NCI-H2081 (cell line): ENCODE measurements around the gene SFRP5.

ENCODE experiments used
- DNase-seq, 2 experiments: peaks; one replicate each; lab custom pipeline; 2025; lab: John Stamatoyannopoulos, UW

SFRP5 gene

DNA sequence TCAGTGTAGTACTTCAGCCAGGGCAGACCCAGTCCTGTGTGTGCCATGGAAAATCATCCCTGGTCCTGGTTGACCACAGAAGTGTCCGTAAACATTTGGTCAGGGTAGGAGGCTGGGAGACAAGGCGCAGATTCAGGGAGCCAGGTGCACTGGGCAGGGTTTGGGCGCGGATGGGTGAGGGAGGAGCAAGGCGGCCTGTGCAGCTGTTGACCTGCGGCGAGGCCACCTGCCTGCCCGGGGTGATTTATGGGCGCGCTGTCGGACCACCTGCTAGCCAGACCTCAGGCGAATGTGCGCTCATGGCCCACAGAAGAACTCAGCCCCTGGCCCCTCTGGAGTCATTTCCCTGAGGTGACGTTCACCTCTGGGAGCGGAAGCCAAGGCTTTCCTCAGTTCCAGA is 6.6 kb downstream of the SFRP5 start:
- no peak for DNase-seq

DNA sequence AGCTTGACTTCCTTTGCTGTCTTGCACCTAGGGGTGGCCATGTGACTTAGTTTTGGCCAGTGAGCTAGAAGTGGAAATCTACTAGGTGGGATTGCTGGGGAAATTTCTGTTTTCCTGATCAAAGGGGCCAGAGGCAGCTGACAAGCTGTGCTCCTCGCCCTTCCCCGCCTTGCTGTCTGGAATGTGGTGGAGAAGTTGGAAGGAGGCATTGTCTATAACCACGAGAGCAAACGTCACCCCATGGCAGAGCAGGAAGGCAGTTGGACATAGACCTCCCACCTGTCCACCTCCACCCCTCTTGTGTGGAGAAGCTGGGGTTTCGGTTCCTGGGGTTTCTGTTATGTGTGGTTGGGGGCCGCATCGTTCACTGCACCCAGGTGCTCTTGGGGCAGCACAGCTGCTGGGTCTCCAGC is 7.3 kb downstream of the SFRP5 start:
- DNase-seq: no peak

DNA sequence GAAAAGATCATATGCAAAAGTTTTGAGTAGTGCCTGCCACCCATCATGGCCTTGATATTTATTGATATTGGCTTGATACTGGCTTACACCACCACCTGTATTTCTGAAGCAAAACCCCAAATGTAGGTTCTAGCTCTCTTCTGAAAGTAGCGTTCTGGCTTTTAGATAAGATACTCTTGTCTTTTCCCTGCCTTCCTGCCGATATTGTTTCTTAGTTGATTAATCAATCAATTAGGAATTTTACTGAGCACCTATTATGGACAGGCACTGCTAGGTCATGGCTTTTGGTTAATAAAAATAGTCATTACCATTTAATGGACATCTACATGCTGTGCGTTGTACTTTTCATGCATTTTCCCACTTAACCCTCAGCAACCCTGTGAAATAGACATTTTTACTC is 7.9 kb downstream of the SFRP5 start:
- DNase-seq: no peak

DNA sequence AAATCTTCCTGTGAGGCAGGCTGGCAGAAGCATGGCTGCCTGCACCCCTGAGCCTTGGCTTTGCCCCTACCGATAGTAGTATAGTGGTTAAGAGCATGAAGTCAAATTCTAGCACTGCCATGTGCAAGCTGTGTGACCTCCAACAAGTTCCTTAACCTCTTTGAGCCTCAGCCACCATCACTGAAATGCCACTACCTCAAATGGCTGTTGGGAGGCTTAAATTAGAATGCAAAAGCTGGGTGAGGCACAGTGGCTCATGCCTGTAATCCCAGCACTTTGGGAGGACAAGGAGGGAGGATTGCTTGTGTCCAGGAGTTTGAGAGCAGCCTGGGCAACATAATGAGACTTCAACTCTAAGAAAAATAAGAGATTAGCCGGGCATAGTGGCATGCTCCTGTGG is 8.4 kb downstream of the SFRP5 start:
- no peak for DNase-seq

DNA sequence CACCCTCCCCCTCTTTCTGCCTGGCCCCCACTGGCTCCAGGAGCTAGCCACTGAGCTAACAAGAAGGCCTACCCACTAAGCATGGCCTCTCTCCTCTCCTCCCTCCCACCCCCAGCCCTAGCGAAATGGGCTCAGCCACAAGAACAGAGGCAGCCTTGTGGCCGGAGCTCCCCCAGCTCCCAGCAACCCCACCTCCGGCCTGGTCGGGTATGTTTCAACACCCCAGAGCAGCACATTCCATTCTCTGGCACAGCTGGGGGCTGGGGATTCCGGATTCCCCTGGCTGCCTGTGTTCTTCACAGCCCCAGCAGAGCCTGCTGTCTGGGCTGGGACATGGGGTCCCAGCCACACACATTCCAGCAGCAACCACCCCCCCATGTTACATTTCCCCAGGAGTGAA is 9.0 kb downstream of the SFRP5 start:
- no peak for DNase-seq

DNA sequence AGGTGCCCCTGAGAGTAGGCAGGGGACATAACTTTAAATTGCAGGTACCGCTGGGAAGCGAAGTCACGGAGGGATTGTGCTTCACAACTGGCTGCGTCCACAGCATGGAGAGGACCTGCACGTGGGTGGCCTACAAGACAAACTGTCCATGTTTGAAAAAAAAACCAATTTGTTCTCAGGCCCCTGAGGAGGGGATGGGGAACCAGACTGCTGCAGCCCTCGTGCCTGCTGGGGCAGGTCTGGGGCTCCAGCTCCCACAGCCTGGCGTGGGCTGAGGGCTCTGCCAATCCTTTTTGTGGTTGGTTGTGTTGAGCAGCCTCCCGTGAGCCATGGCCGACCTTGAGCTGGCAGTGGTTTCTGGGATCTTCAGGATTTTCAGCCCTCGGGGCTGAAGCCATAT is 9.7 kb downstream of the SFRP5 start:
- no peak for DNase-seq

DNA sequence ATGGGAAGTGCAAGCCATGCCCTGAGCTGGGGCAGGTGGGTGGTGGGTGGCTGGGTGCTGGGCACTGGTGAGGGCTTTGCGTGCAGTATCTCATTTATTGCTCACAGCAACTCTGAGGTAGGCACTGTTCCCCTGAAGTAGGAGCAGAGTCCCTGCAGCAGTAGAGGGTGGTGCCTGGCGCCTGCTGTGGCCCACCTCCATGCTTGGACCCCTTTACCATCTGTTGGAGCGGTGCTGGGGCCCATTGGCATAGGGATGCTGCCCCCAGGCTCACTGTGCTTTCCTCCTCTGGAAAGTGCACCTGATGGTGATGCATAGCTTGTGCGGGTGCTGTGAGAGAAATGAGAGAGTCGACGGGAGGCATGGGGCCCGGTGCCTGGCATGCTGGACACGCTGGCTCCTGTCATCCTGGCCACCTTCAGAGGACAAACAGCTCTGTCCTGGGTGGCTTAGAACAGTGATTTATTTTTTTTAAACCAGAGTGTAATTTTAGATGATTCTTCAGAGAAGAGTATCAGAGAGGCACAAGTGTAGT is 10.4 kb downstream of the SFRP5 start:
- no peak for DNase-seq

DNA sequence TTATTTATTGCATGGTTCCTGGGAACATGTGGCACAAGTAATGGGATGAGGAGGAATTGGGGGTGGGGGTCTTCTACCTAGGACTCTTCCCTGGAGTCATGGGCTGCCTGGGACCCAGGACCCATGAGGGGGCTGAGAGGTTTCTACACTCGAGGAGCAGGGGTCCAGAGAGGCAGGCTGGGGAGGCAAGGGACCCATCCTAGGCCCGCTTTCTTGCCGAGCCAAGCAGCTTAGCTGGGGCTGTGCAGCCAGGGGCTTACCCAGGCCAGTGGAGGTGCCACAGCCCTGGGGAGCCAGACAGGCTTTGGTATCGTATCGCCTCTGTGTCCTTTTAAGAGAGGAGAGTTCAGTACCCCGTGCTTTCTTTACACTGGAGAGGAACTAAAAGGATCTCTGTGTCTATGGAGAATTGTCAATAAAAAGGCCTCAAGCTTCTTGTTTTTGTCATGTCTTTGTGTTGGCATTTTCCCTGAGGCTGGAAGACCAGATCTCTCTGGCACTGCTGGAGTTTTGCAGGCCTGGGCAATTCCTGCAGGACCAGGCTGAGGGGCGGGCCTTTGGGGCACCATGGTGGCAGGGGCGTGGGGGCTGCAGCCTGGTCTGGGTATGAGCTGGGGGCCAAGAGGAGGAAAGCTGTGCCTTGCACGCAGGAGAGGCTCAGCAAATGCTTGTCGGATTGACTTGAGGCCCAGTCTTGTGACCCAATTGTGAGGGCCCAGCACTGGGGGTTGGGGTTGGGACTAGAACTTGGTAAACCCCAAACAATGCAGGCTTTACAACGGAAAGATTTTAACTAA is 11.1 kb downstream of the SFRP5 start:
- no peak for DNase-seq

DNA sequence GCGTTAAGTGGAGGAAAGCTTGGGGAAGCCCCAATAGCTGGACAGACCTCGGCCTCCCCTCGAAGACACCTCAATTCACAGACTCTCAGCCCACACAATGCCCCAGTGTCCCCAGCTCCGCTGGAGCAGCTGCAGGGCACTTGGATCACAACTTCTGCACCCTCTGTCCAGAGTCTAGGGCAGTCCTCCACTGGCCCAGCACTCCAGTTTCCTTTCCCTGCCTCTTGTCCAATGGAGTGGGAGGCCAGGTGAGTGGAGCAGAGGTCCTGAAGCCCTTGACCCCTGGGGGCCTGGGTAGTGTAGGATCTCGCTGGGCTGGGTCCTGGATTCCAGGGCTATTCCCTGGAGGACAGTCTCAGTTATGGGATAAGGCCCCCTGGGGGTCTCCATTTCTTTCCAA is 11.9 kb downstream of the SFRP5 start:
- DNase-seq: no peak

DNA sequence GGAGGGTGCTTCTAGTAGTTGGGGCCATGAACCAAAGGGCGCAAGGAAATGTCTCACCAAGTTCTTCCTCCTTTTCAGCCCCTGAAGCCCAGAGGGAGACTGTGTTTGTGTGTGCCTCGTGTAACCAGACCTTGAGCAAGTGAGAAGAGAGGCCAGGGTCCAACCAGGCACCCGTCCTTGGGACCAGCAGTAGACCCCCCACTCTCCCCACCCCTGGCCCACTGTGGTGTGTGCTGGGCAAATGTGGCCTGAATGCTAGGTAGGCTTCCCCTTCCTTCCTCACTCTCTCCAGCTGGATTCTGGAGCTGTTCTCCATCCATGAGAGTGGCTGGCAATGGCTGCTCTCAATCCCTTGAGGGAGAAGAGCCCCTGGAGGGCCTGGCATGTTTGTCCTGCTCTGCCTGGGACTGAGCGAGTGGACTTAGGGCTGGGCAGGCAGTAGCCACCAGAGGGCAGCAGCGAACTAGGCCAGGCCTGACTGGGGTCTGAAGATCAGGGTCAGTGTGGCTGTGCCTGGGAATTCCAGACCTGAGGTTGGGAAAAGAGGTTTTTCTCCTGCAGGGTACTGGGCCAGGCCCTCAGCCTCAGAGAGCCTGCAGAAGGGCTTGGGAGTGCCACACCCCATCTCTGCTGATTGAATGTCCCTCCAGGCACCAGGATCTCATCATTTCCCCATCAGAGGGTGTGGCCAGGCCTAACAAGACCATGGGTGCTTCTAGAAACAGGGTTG is 12.5 kb downstream of the SFRP5 start:
- peak; percentile 19 to 42 for DNase-seq

DNA sequence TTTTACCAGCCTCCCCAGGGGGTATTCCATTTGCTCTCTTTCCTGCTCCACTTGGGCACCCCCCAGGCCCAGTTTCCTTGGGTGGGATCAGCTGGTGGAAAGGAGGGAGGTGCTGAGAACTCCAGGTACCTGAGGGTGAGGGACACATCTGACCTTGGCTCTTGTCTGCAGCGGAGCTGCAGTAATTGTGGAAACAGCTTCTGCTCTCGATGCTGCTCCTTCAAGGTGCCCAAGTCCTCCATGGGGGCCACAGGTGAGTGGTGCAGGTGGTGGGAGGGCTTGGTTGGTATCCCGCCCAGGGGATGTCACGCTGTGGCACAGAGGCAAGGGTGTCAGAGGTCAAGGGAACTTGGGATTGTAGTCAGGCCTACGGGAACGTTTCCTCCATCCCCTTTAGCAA is 14.3 kb downstream of the SFRP5 start:
- DNase-seq: no peak

DNA sequence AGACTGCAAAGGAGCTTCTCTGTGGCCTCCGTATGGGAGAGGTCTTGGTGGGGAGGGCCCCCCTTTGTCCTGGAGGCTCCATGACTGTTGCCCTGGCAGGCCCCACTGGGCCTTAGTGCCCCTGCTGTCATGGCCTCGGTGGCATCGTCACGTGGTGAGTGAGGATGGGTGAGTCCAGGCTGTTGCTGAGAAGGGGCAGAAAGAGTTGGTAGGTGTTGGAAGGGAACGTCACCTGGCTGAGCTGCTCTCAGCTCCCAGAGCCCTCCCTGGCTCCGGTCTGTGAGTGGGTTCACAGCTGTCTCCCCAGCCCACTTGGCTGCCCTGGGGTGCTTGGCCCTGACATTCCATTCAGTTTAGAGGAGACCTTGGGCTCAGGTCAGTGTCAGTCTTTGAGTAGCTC is 16.1 kb downstream of the SFRP5 start:
- no peak for DNase-seq

DNA sequence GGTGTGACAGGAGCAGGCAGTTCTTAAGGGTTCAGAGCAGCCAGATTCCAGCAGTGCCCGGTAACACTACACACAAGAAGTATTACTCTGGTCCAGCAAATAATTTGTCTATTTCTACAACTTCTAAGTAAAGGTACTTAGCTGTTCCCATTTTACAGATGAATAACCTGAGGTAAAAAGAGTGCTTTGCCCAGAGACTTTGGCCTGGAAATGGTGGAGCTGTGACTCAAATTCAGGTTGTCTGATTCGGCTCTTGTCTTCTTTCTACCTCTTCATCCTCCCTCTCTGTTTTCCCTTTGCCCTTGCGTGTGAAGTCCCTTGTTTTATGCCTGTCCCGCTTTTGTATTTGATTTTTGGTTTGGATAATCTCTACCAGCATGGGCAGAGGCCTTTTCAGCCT is 17.1 kb downstream of the SFRP5 start:
- DNase-seq: no peak

DNA sequence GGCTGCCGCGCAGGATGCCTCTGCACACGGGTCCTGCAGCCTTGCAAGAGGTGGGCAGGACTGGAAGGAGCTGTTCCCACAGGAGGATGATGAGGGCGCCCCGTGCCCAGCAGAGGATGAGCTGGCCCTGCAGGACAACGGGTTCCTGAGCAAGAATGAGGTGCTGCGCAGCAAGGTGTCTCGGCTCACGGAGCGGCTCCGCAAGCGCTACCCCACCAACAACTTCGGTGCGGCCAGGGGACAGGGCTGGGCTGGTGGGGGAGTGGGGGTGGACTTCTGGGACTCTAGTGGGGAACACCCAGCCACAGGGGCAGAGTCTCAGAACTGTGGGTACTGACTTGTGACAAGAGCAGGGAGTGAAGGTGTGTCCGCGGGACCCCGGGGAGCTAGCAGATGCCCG is 18.8 kb downstream of the SFRP5 start:
- DNase-seq: no peak

DNA sequence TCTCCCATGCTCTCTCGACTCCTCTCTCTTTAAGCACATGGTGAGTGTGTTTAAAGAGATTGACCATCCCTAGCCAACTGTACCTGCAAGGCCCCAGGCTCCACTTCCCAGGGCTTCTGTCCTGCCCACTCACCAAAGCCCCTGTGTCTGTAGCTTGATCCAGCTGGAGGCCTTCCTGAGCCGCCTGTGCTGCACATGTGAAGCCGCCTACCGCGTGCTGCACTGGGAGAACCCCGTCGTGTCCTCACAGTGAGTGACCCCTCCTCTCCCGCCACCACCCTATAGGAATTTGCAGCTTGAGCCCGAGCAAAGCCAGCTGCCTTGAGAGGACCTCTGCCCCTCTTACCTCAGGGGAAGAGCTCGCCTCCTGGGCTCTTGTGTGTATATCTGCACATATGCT is 23.7 kb downstream of the SFRP5 start:
- DNase-seq: no peak

DNA sequence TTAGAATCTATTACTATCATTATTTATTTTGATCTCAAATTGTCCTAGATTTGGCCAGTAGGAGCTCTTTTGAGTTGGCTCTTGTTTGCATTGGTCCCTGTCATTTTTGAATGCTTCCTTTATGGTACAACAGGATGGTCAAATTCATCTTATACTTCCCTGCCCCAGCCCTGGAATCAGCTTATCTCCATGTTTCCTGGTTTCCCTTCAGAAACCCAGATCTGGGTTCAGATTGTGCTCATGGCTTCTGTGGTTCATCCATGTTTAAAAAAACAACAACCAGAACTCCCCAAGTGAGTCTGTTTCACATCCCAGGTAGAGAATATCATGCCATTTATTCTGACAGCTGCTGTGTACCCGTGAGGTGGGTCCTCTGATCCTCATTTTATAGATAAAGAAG is 24.2 kb downstream of the SFRP5 start:
- DNase-seq: no peak

DNA sequence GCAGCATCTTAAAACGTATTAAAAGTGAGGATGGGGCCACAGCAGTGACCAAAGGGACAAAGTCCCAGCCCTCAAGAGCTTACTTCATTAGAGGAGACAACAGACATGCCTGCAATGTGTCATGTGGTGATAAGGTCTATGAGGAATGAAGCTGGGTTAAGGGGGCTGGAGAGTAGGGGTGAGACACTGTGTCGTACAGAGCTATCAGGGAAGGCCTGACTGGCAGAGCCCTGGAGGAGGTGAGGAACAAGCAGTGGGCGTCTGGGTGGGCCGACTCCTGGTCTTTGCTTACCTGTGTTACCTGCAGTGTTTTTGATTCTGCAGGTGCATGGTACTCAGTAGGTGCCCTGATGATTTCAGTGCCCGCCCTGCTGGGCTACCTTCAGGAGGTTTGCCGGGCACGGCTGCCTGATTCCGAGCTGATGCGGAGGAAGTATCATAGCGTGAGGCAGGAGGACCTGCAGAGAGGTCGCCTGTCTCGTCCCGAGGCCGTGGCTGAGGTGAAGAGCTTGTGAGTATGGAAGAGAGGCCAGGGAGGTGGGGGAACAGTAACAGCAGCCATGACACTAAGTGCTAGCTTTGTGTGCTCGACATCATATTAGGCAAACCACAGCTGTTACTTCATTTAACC is 27.3 kb downstream of the SFRP5 start:
- DNase-seq: no peak

DNA sequence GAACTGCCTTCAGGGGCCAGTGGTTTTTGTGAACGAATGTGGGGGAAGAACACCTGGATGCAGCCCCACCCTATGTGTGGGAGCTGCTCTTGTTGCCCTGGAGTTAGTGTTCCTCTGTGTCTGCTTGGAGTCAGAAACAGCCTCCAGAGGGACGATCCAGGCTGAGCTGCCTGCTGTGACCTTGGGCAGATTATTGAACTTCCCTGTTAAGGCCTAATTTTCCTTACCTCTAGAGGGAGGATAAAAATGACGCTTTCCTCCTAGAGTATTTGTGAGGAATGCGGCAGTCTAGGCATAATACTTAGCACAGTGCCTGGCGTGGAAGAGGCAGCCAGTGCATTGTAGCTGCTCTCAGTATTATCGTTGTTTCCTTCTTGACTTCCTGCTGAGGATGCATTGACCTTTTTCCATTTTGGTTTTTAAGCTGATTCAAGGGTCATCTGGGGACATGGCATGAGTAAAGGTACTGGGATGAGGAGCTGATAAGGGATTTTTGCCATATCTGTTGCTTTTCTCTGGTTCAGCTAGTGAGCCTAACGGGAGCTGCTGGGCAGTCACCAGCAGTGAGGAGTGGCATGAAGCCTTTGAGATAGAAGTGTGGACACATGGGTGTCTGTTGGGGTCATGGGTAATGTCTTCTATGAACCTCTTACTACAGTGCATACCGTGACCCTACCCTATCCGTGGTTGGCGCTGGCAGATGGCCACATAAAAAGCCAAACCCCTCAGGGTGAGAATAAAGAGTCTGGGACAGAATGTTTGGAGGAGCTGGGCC is 28.4 kb downstream of the SFRP5 start:
- no peak for DNase-seq

DNA sequence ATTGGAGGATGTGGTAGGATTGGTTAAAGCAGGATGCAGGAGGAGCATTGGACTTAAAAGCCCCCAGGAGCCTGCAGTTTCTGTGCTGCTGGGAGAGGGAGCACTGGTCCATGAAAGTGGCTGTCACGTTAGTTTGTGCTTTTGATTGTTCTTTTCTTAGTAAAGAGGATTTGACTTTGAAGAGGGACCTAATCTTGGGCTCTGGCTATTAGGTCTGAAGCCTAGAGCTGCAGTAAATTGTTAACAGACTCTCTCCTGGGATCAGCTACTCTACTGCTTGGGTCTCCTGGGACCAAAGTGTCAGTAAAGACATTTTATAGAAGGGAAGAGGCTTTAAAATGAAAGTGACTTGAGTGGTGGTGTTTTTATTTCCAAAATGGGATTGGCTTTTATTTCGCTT is 31.2 kb downstream of the SFRP5 start:
- DNase-seq: no peak

DNA sequence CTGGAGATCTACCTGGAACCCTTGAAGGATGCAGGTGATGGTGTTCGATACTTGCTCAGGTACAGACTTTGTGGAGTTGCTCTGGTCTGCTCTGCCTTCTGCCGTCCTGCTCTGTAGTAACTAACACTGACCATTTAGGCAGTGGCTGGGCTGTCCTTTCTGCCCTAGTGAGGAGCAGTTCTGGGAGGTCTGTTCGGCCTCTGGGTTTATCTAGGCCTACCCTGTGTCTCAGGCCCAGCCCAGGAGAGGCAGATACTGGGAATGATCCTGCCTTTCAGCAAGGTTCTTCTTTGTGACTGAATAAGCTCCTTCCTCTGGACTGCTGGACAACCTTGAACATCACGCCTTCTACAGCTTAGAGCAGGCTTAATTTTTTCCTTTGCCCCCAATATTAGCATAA is 33.2 kb downstream of the SFRP5 start:
- DNase-seq: no peak

DNA sequence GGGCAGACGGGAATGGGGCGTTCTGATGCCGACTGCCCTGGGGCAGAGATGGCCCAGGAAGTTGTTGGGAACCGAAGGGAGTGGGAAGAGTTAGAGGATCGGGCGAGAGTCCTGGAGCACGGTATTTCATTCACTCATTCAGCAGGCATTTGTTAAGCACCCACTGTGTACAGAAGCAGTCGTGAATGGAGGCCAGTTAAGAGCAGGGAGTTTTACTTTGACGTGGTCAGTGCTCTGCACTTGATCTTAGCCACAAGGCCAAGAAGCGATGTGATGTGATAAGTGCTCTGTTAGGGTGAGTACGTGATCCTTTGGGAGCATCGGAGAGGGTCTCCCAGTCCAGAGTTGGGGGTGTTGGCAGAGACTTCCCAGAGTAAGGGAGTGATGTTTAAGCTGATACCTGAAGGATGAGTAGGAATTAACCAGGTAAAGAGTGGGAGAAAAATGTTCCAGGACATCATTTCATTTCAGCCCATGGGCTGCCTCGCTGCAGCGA is 34.0 kb downstream of the SFRP5 start:
- DNase-seq: no peak
